ENCODE data around the gene GALNT16. TPM values are rescaled to one million over a fixed set of nuclear protein-coding genes. Genes with fewer than 3 reads are reported as not detected.

Gene GALNT16
- total RNA-seq, 1 experiment from 2014 or later, result 3.8 TPM

- H3K9me3 ChIP-seq, result no peaks in the 10 kb centered on the region
- DNase-seq, result peak in 1 of 2 experiments; percentile 14
- ChIA-PET CTCF (no interaction called here), POLR2A (no interaction called here)
- no peaks in the 10 kb centered on the region for H3K27me3 ChIP-seq (replicated peaks; ENCODE audit: control insufficient read depth, insufficient read depth, low read length)
- no peaks in the 10 kb centered on the region for H3K4me1 ChIP-seq
- TF ChIP-seq, protein P1, sequence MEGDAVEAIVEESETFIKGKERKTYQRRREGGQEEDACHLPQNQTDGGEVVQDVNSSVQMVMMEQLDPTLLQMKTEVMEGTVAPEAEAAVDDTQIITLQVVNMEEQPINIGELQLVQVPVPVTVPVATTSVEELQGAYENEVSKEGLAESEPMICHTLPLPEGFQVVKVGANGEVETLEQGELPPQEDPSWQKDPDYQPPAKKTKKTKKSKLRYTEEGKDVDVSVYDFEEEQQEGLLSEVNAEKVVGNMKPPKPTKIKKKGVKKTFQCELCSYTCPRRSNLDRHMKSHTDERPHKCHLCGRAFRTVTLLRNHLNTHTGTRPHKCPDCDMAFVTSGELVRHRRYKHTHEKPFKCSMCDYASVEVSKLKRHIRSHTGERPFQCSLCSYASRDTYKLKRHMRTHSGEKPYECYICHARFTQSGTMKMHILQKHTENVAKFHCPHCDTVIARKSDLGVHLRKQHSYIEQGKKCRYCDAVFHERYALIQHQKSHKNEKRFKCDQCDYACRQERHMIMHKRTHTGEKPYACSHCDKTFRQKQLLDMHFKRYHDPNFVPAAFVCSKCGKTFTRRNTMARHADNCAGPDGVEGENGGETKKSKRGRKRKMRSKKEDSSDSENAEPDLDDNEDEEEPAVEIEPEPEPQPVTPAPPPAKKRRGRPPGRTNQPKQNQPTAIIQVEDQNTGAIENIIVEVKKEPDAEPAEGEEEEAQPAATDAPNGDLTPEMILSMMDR (IDR thresholded peaks at IDR 0.05; ENCODE audit: insufficient read depth in 1 of 2, low read depth in 1 of 2, low read length in 1 of 2, severe bottlenecking in 1 of 2, unreplicated experiment in 1 of 2), result no peak
- H3K9me3 Mint-ChIP-seq (ENCODE audit: unreplicated experiment), result no peaks in the 10 kb centered on the region
- H3K36me3 Mint-ChIP-seq (ENCODE audit: insufficient read depth, unreplicated experiment), result no peaks in the 10 kb centered on the region
- no peak overlapping the region for H3K4me3 Mint-ChIP-seq (ENCODE audit: unreplicated experiment)
- intact Hi-C loops (cut with micrococcal nuclease; ENCODE audit: unreplicated experiment), result no loop called here
- no peaks in the 10 kb centered on the region for H3K27me3 Mint-ChIP-seq (ENCODE audit: insufficient read depth, unreplicated experiment)
- H3K4me3 ChIP-seq (ENCODE audit: low read depth, low read length), result no peak overlapping the region
- no peaks in the 10 kb centered on the region for H3K36me3 ChIP-seq (ENCODE audit: control insufficient read depth, insufficient read depth, low read length)
- BruUV-seq (replicated peaks), result no TSS peak
- H3K27ac Mint-ChIP-seq (ENCODE audit: unreplicated experiment), result no peak overlapping the region
- no peaks in the 10 kb centered on the region for H3K4me1 Mint-ChIP-seq (ENCODE audit: low read depth, unreplicated experiment)
Observed at GRCh38 chr14:69327507-69327906, 67.5 kb downstream of the GALNT16 start.

- no peak overlapping the region for H3K4me3 Mint-ChIP-seq (ENCODE audit: unreplicated experiment)
- H3K27me3 Mint-ChIP-seq (ENCODE audit: insufficient read depth, unreplicated experiment), result no peaks in the 10 kb centered on the region
- H3K4me1 ChIP-seq, result no peaks in the 10 kb centered on the region
- CTCF ChIA-PET, result interaction anchor here (1.1 kb wide), 1 partner anchor 41 kb away, joined by 3 read pairs; no protein-coding TSS in a partner anchor
- no peaks in the 10 kb centered on the region for H3K9me3 ChIP-seq
- no TSS peak for BruUV-seq (replicated peaks)
- intact Hi-C loops (cut with micrococcal nuclease; ENCODE audit: unreplicated experiment), result no loop called here
- H3K36me3 Mint-ChIP-seq (ENCODE audit: insufficient read depth, unreplicated experiment), result no peaks in the 10 kb centered on the region
- POLR2A ChIA-PET, result no interaction called here
- H3K27me3 ChIP-seq (replicated peaks; ENCODE audit: control insufficient read depth, insufficient read depth, low read length), result no peaks in the 10 kb centered on the region
- TF ChIP-seq, protein P1 (IDR thresholded peaks at IDR 0.05; ENCODE audit: insufficient read depth in 1 of 2, low read depth in 1 of 2, low read length in 1 of 2, severe bottlenecking in 1 of 2, unreplicated experiment in 1 of 2), result no peak
- peak in 1 of 2 experiments; percentile 30 for DNase-seq
- H3K4me3 ChIP-seq (ENCODE audit: low read depth, low read length), result no peak overlapping the region
- H3K4me1 Mint-ChIP-seq (ENCODE audit: low read depth, unreplicated experiment), result no peaks in the 10 kb centered on the region
- no peak overlapping the region for H3K27ac Mint-ChIP-seq (ENCODE audit: unreplicated experiment)
- H3K9me3 Mint-ChIP-seq (ENCODE audit: unreplicated experiment), result no peaks in the 10 kb centered on the region
- H3K36me3 ChIP-seq (ENCODE audit: control insufficient read depth, insufficient read depth, low read length), result no peaks in the 10 kb centered on the region
Observed at GRCh38 chr14:69328317-69328716, 68.4 kb downstream of the GALNT16 start.

DNA sequence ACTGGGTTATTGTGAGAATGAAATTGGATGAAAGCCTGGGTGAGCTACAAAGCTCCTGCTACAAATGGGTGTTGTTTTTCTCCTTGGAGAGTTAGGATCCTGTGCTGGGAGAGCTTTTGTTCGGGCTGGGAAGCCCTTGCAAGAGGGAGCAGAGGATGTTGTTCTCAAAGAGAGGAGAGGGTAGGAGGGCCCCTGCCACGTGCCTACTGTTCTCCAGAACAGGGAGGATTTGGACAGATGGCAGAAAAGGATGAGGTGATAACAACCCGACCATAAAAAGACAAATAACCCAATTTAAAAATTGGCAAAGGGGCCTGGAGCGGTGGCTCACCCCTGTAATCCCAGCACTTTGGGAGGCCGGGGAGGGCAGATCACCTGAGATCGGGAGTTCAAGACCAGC lies 68.8 kb downstream of the GALNT16 start:
- ChIA-PET CTCF (interaction anchor here (1.1 kb wide), 1 partner anchor 41 kb away, joined by 3 read pairs; no protein-coding TSS in a partner anchor), POLR2A (no interaction called here)
- Mint-ChIP-seq H3K4me1 (ENCODE audit: low read depth, unreplicated experiment) (no peaks in the 10 kb centered on the region), H3K27ac (ENCODE audit: unreplicated experiment) (no peak overlapping the region), H3K36me3 (ENCODE audit: insufficient read depth, unreplicated experiment) (no peaks in the 10 kb centered on the region), H3K9me3 (ENCODE audit: unreplicated experiment) (no peaks in the 10 kb centered on the region), H3K4me3 (ENCODE audit: unreplicated experiment) (no peak overlapping the region), H3K27me3 (ENCODE audit: insufficient read depth, unreplicated experiment) (no peaks in the 10 kb centered on the region)
- TF ChIP-seq, protein P1 (IDR thresholded peaks at IDR 0.05; ENCODE audit: insufficient read depth in 1 of 2, low read depth in 1 of 2, low read length in 1 of 2, severe bottlenecking in 1 of 2, unreplicated experiment in 1 of 2), result no peak
- no TSS peak for BruUV-seq (replicated peaks)
- no peak overlapping the region for H3K4me3 ChIP-seq (ENCODE audit: low read depth, low read length)
- H3K4me1 ChIP-seq, result no peaks in the 10 kb centered on the region
- H3K9me3 ChIP-seq, result no peaks in the 10 kb centered on the region
- H3K36me3 ChIP-seq (ENCODE audit: control insufficient read depth, insufficient read depth, low read length), result no peaks in the 10 kb centered on the region
- intact Hi-C loops (cut with micrococcal nuclease; ENCODE audit: unreplicated experiment), result no loop called here
- no peak for DNase-seq
- no peaks in the 10 kb centered on the region for H3K27me3 ChIP-seq (replicated peaks; ENCODE audit: control insufficient read depth, insufficient read depth, low read length)
